K562 (cell line): Measurements from ENCODE around the gene GOLGA6L9. TPM values are rescaled to one million over a fixed set of nuclear protein-coding genes. Genes with fewer than 3 reads are reported as not detected.

Experiments used
- polyA plus RNA-seq, 8 experiments: library from polyadenylated mRNA; depleted of rRNA in 4 of 8; stranded (reverse) in 5 of 8; unstranded in 3 of 8; fragments of >200 nt; fragmentation: Nextera tagmentation in 2 of 8; fragmentation: Illumina TruSeq in 1 of 8; extraction: Ambion mirVana in 2 of 8; extraction: Trizol in 1 of 8; gene quantifications; 2 replicates each; pipeline versions ENCODE4 v1.2.1 to v1.2.3, GENCODE V29; 2011 to 2014; ENCODE audit warnings: inconsistent platforms in 1 of 8, missing spikeins in 1 of 8
- small RNA-seq: library from RNA; depleted of rRNA; stranded (forward); fragments of <200 nt; gene quantifications from one replicate; pipeline ENCODE3, GENCODE V24; 2014
- total RNA-seq, 7 experiments: library from RNA; depleted of rRNA in 6 of 7; stranded (reverse); fragments of >200 nt in 6 of 7; fragmentation: Illumina TruSeq in 2 of 7; extraction: Trizol in 2 of 7; gene quantifications; 2 replicates each; pipeline versions ENCODE4 v1.2.1 to v1.2.3, GENCODE V29; 2011 to 2021; ENCODE audit warnings: low replicate concordance in 1 of 7

Gene GOLGA6L9
- total and polyA plus RNA-seq, 9 of the 15 experiments (the other 6 are each of a cell fraction or from before 2014, with no cell fraction given), result 1.1 to 11.4 (median 5.8) TPM

Small RNAs within 50 kb of the gene (small RNA-seq; reads per million reads assigned to genes)
- not detected for gene AC245033.3

Other genes with a start within 250 kb of the GOLGA6L9 start
- 14.0 and 18.0 TPM in 2 replicates for gene EFL1, start 167.1 kb upstream of the GOLGA6L9 start, total RNA-seq (2014; rRNA removed)
- 24.3 and 26.6 TPM in 2 replicates for gene EFL1, start 167.1 kb upstream of the GOLGA6L9 start, total RNA-seq (2014; rRNA removed; fragmentation: Illumina TruSeq; extraction: Trizol)
- 21.8 and 23.0 TPM in 2 replicates for gene EFL1, start 167.1 kb upstream of the GOLGA6L9 start, total RNA-seq (2015; rRNA removed; fragmentation: Illumina TruSeq; extraction: Trizol)
- gene EFL1, start 167.1 kb upstream of the GOLGA6L9 start, total RNA-seq (2021), result 16.6 and 17.4 TPM in 2 replicates
- gene EFL1, start 167.1 kb upstream of the GOLGA6L9 start, polyA plus RNA-seq (2011; rRNA removed), result 17.1 and 26.2 TPM in 2 replicates
- 17.9 and 32.5 TPM in 2 replicates for gene EFL1, start 167.1 kb upstream of the GOLGA6L9 start, polyA plus RNA-seq (2014; fragmentation: Illumina TruSeq; extraction: Trizol)
- 10 to 100 TPM in 1 of 2 experiments, 1 to 10 TPM in 1; 4.8 to 16.9 TPM for gene EFL1, start 167.1 kb upstream of the GOLGA6L9 start, polyA plus RNA-seq (2014; fragmentation: Nextera tagmentation; extraction: Ambion mirVana)
- 13.4 and 14.7 TPM in 2 replicates for gene EFL1, start 167.1 kb upstream of the GOLGA6L9 start, polyA plus RNA-seq (2014; rRNA removed)
- 3.2 and 8.5 TPM in 2 replicates for gene SAXO2, start 167.0 kb upstream of the GOLGA6L9 start, total RNA-seq (2014; rRNA removed)
- gene SAXO2, start 167.0 kb upstream of the GOLGA6L9 start, total RNA-seq (2014; rRNA removed; fragmentation: Illumina TruSeq; extraction: Trizol), result 3.1 and 3.6 TPM in 2 replicates
- 5.0 and 8.6 TPM in 2 replicates for gene SAXO2, start 167.0 kb upstream of the GOLGA6L9 start, total RNA-seq (2015; rRNA removed; fragmentation: Illumina TruSeq; extraction: Trizol)
- 5.7 and 8.2 TPM in 2 replicates for gene SAXO2, start 167.0 kb upstream of the GOLGA6L9 start, total RNA-seq (2021)
- gene SAXO2, start 167.0 kb upstream of the GOLGA6L9 start, polyA plus RNA-seq (2011; rRNA removed), result 12.0 and 14.2 TPM in 2 replicates
- gene SAXO2, start 167.0 kb upstream of the GOLGA6L9 start, polyA plus RNA-seq (2014; fragmentation: Illumina TruSeq; extraction: Trizol), result 3.8 and 4.5 TPM in 2 replicates
- 1 to 10 TPM; 6.0 to 9.5 TPM for gene SAXO2, start 167.0 kb upstream of the GOLGA6L9 start, polyA plus RNA-seq (2014; fragmentation: Nextera tagmentation; extraction: Ambion mirVana)
- gene SAXO2, start 167.0 kb upstream of the GOLGA6L9 start, polyA plus RNA-seq (2014; rRNA removed), result 9.6 and 10.0 TPM in 2 replicates
- 2.4 and 2.7 TPM in 2 replicates for gene GOLGA6L10, start 80.3 kb upstream of the GOLGA6L9 start, total RNA-seq (2014; rRNA removed)
- gene GOLGA6L10, start 80.3 kb upstream of the GOLGA6L9 start, total RNA-seq (2014; rRNA removed; fragmentation: Illumina TruSeq; extraction: Trizol), result 1.9 and 3.0 TPM in 2 replicates
- gene GOLGA6L10, start 80.3 kb upstream of the GOLGA6L9 start, total RNA-seq (2015; rRNA removed; fragmentation: Illumina TruSeq; extraction: Trizol), result 2.0 TPM in 2 replicates
- gene GOLGA6L10, start 80.3 kb upstream of the GOLGA6L9 start, total RNA-seq (2021), result 2.2 TPM in 2 replicates
- gene GOLGA6L10, start 80.3 kb upstream of the GOLGA6L9 start, polyA plus RNA-seq (2011; rRNA removed), result 4.0 and 4.1 TPM in 2 replicates
- 1.5 and 2.0 TPM in 2 replicates for gene GOLGA6L10, start 80.3 kb upstream of the GOLGA6L9 start, polyA plus RNA-seq (2014; fragmentation: Illumina TruSeq; extraction: Trizol)
- under 1 TPM; 0.32 to 0.34 TPM for gene GOLGA6L10, start 80.3 kb upstream of the GOLGA6L9 start, polyA plus RNA-seq (2014; fragmentation: Nextera tagmentation; extraction: Ambion mirVana)
- 2.7 and 7.1 TPM in 2 replicates for gene GOLGA6L10, start 80.3 kb upstream of the GOLGA6L9 start, polyA plus RNA-seq (2014; rRNA removed)
- gene RPS17, start 110.6 kb downstream of the GOLGA6L9 start, total RNA-seq (2014; rRNA removed), result 4,669 and 6,363 TPM in 2 replicates
- 4,513 and 5,229 TPM in 2 replicates for gene RPS17, start 110.6 kb downstream of the GOLGA6L9 start, total RNA-seq (2014; rRNA removed; fragmentation: Illumina TruSeq; extraction: Trizol)
- 5,690 and 6,000 TPM in 2 replicates for gene RPS17, start 110.6 kb downstream of the GOLGA6L9 start, total RNA-seq (2015; rRNA removed; fragmentation: Illumina TruSeq; extraction: Trizol)
- 2,376 and 2,708 TPM in 2 replicates for gene RPS17, start 110.6 kb downstream of the GOLGA6L9 start, total RNA-seq (2021)
- gene RPS17, start 110.6 kb downstream of the GOLGA6L9 start, polyA plus RNA-seq (2011; rRNA removed), result 5,062 and 5,477 TPM in 2 replicates
- 2,686 and 3,105 TPM in 2 replicates for gene RPS17, start 110.6 kb downstream of the GOLGA6L9 start, polyA plus RNA-seq (2014; fragmentation: Illumina TruSeq; extraction: Trizol)
- gene RPS17, start 110.6 kb downstream of the GOLGA6L9 start, polyA plus RNA-seq (2014; fragmentation: Nextera tagmentation; extraction: Ambion mirVana), result 1,000 to 10,000 TPM; 1,988 to 2,233 TPM
- 6,515 and 6,851 TPM in 2 replicates for gene RPS17, start 110.6 kb downstream of the GOLGA6L9 start, polyA plus RNA-seq (2014; rRNA removed)
- gene CPEB1, start 217.5 kb downstream of the GOLGA6L9 start, total RNA-seq (2014; rRNA removed), result 6.3 and 10.9 TPM in 2 replicates
- gene CPEB1, start 217.5 kb downstream of the GOLGA6L9 start, total RNA-seq (2014; rRNA removed; fragmentation: Illumina TruSeq; extraction: Trizol), result 8.9 and 9.7 TPM in 2 replicates
- gene CPEB1, start 217.5 kb downstream of the GOLGA6L9 start, total RNA-seq (2015; rRNA removed; fragmentation: Illumina TruSeq; extraction: Trizol), result 10.2 and 10.5 TPM in 2 replicates
- 13.4 and 13.7 TPM in 2 replicates for gene CPEB1, start 217.5 kb downstream of the GOLGA6L9 start, total RNA-seq (2021)
- gene CPEB1, start 217.5 kb downstream of the GOLGA6L9 start, polyA plus RNA-seq (2011; rRNA removed), result 11.3 and 19.7 TPM in 2 replicates
- 9.1 and 11.0 TPM in 2 replicates for gene CPEB1, start 217.5 kb downstream of the GOLGA6L9 start, polyA plus RNA-seq (2014; fragmentation: Illumina TruSeq; extraction: Trizol)
- gene CPEB1, start 217.5 kb downstream of the GOLGA6L9 start, polyA plus RNA-seq (2014; fragmentation: Nextera tagmentation; extraction: Ambion mirVana), result 1 to 10 TPM; 2.2 to 2.8 TPM
- gene CPEB1, start 217.5 kb downstream of the GOLGA6L9 start, polyA plus RNA-seq (2014; rRNA removed), result 8.9 and 9.8 TPM in 2 replicates